ENCODE data around the gene TREM1. TPM values are rescaled to one million over a fixed set of nuclear protein-coding genes. Genes with fewer than 3 reads are reported as not detected.
"Not testable (repeated sequence)": the region's sequence is repeated elsewhere in the genome, so short reads cannot be mapped to it uniquely, and the experiment has no call there.

TREM1 gene
- total RNA-seq, 2 experiments from 2014 or later: not detected

- CTCF ChIA-PET: no interaction called here
- POLR2A ChIA-PET: no interaction called here
Measured at GRCh38 chr6:41269166-41269565, 17.3 kb downstream of the TREM1 start.

- ChIA-PET CTCF (no interaction called here), POLR2A (no interaction called here)
Measured at GRCh38 chr6:41268478-41268877, 18.0 kb downstream of the TREM1 start.

GRCh38 chr6:41266541-41266940 lies 19.9 kb downstream of the TREM1 start:
- CTCF ChIA-PET: interaction anchor here (0.6 kb wide), 1 partner anchor 338 kb away, joined by 3 read pairs; no protein-coding TSS in a partner anchor
- POLR2A ChIA-PET: no interaction called here

GRCh38 chr6:41263267-41263666 lies 23.2 kb downstream of the TREM1 start:
- ChIA-PET POLR2A (no interaction called here), CTCF (interaction anchor here (0.6 kb wide), 2 partner anchors 58 to 591 kb away, joined by 3 read pairs; no protein-coding TSS in a partner anchor)

- CTCF ChIA-PET: no interaction called here
Measured at GRCh38 chr6:41262401-41262800, 24.1 kb downstream of the TREM1 start.

GRCh38 chr6:41258196-41258493 lies 28.3 kb downstream of the TREM1 start:
- ChIA-PET CTCF (no interaction called here), POLR2A (no interaction called here)

More at GRCh38 chr6:41262401-41262800, 24.1 kb downstream of the TREM1 start:
- POLR2A ChIA-PET: no interaction called here

- POLR2A ChIA-PET: no interaction called here
- CTCF ChIA-PET: no interaction called here
Measured at GRCh38 chr6:41257369-41258195, 28.9 kb downstream of the TREM1 start.

GRCh38 chr6:41256383-41256782 lies 30.1 kb downstream of the TREM1 start:
- CTCF ChIA-PET: no interaction called here
- POLR2A ChIA-PET: no interaction called here

- ChIA-PET POLR2A (no interaction called here), CTCF (no interaction called here)
Measured at GRCh38 chr6:41255638-41256246, 30.7 kb downstream of the TREM1 start.

- ChIA-PET POLR2A (no interaction called here), CTCF (no interaction called here)
Measured at GRCh38 chr6:41255110-41255509, 31.4 kb downstream of the TREM1 start.

GRCh38 chr6:41252401-41253169 lies 33.9 kb downstream of the TREM1 start:
- ChIA-PET POLR2A (no interaction called here), CTCF (no interaction called here)

GRCh38 chr6:41247882-41248705 lies 38.4 kb downstream of the TREM1 start:
- POLR2A ChIA-PET: no interaction called here

GRCh38 chr6:41247288-41247865 lies 39.1 kb downstream of the TREM1 start:
- CTCF ChIA-PET: no interaction called here
- POLR2A ChIA-PET: no interaction called here

More at GRCh38 chr6:41247882-41248705, 38.4 kb downstream of the TREM1 start:
- CTCF ChIA-PET: no interaction called here

GRCh38 chr6:41246529-41246928 lies 40.0 kb downstream of the TREM1 start:
- CTCF ChIA-PET: not testable (repeated sequence)

GRCh38 chr6:41239467-41240159 lies 46.9 kb downstream of the TREM1 start:
- ChIA-PET POLR2A (no interaction called here), CTCF (no interaction called here)

More at GRCh38 chr6:41246529-41246928, 40.0 kb downstream of the TREM1 start:
- POLR2A ChIA-PET: not testable (repeated sequence)

GRCh38 chr6:41237128-41237527 lies 49.4 kb downstream of the TREM1 start:
- CTCF ChIA-PET: no interaction called here

GRCh38 chr6:41236276-41236675 lies 50.2 kb downstream of the TREM1 start:
- ChIA-PET POLR2A (no interaction called here), CTCF (interaction anchor here (1.1 kb wide), 1 partner anchor 50 kb away, joined by 3 read pairs; no protein-coding TSS in a partner anchor)

More at GRCh38 chr6:41237128-41237527, 49.4 kb downstream of the TREM1 start:
- POLR2A ChIA-PET: no interaction called here

- ChIA-PET POLR2A (no interaction called here), CTCF (no interaction called here)
Measured at GRCh38 chr6:41232667-41233066, 53.8 kb downstream of the TREM1 start.

- CTCF ChIA-PET: no interaction called here
- POLR2A ChIA-PET: no interaction called here
Measured at GRCh38 chr6:41231246-41231645, 55.2 kb downstream of the TREM1 start.
